SH-SY5Y (cell line): ENCODE measurements around the gene FUT8.

ENCODE experiments used
- GATA2 ChIP-seq: IDR thresholded peaks from 2 replicates; pipeline ENCODE4 v1.6.1; 2011; ENCODE audit warnings: mild to moderate bottlenecking, low read depth, low read length
- GATA3 ChIP-seq: IDR thresholded peaks from 2 replicates; pipeline ENCODE4 v1.6.1; 2011; ENCODE audit warnings: low read depth, mild to moderate bottlenecking, low read length, moderate library complexity

DNA sequence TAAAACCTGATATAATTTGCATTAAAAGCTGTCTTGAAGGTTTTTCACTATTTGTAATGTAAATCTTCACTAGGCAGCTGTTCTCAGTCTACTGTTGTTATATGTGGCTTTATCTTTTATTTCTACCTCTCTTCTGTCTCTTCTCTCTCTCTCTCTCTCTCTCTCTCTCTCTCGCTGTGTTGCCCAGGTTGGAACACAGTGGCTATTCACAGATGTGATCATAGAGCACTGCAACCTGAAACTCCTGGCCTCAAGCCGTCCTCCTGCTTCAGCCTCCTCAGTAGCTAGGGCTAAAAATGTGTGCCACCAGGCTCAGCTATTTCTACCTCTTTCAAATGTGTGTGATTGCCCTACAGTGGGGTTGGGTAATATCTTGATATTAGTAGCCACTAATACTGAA lies 21.1 kb downstream of the FUT8 start:
- TF ChIP-seq GATA2 (no peak), GATA3 (no peak)
